Raji (cell line): ENCODE data around the gene SELENOP.

ENCODE experiments used
- POLR2A ChIP-seq: IDR thresholded peaks from 2 replicates; pipeline ENCODE4 v1.6.1; 2011; ENCODE audit warnings: low read depth, low read length, control low read depth; ENCODE audit not compliant: insufficient read depth

SELENOP gene

GRCh38 chr5:42811591-42812446 lies at the start of gene SELENOP:
Gene SELENOP, minus strand, starts transcription at chr5:42811892. Its CDS starts 3,539 bp downstream, at chr5:42808353.
- TF ChIP-seq POLR2A = no peak

GRCh38 chr5:42858687-42859086 lies 47.0 kb upstream of the SELENOP start:
- no peak for TF ChIP-seq POLR2A

- TF ChIP-seq POLR2A = no peak
Measured at GRCh38 chr5:42858031-42858643, 46.4 kb upstream of the SELENOP start.

- no peak for TF ChIP-seq POLR2A
Measured at GRCh38 chr5:42855811-42856210, 44.1 kb upstream of the SELENOP start.

- TF ChIP-seq POLR2A = no peak
Measured at GRCh38 chr5:42855386-42855785, 43.7 kb upstream of the SELENOP start.

GRCh38 chr5:42854795-42855194 lies 43.1 kb upstream of the SELENOP start:
- TF ChIP-seq POLR2A = no peak

- TF ChIP-seq POLR2A = no peak
Measured at GRCh38 chr5:42852826-42853225, 41.1 kb upstream of the SELENOP start.

- no peak for TF ChIP-seq POLR2A
Measured at GRCh38 chr5:42851481-42851880, 39.8 kb upstream of the SELENOP start.

GRCh38 chr5:42848545-42848944 lies 36.9 kb upstream of the SELENOP start:
- TF ChIP-seq POLR2A = no peak

- TF ChIP-seq POLR2A = no peak
Measured at GRCh38 chr5:42843675-42844292, 32.1 kb upstream of the SELENOP start.

- no peak for TF ChIP-seq POLR2A
Measured at GRCh38 chr5:42842921-42843641, 31.4 kb upstream of the SELENOP start.

- TF ChIP-seq POLR2A = no peak
Measured at GRCh38 chr5:42840842-42841567, 29.3 kb upstream of the SELENOP start.

GRCh38 chr5:42840269-42840668 lies 28.6 kb upstream of the SELENOP start:
- no peak for TF ChIP-seq POLR2A

GRCh38 chr5:42839196-42839595 lies 27.5 kb upstream of the SELENOP start:
- no peak for TF ChIP-seq POLR2A

GRCh38 chr5:42837601-42838000 lies 25.9 kb upstream of the SELENOP start:
- no peak for TF ChIP-seq POLR2A
